GM23248 (cell line): ENCODE measurements around the gene PLCL2. TPM values are rescaled to one million over a fixed set of nuclear protein-coding genes. Genes with fewer than 3 reads are reported as not detected.

ENCODE experiments used
- DNase-seq: peaks from one replicate; pipeline ENCODE4 v3.0.0-alpha.2; 2015
- H2AFZ ChIP-seq: fragments of 200-600 bp; sonication (generic); 2 replicates; pipeline ENCODE4 v1.6.1; 2016; ENCODE audit warnings: antibody characterized with exemption
- H3F3A ChIP-seq: fragments of 200-600 bp; sonication (generic); 2 replicates; pipeline ENCODE4 v1.6.1; 2016; ENCODE audit warnings: mild to moderate bottlenecking, antibody characterized with exemption, mixed run types; ENCODE audit not compliant: insufficient read depth
- H3K27ac ChIP-seq: fragments of 200-600 bp; sonication (generic); 2 replicates; pipeline ENCODE4 v1.5.1; 2016; ENCODE audit warnings: mild to moderate bottlenecking
- H3K27me3 ChIP-seq: fragments of 200-600 bp; sonication (generic); replicated peaks from 2 replicates; pipeline ENCODE4 v1.6.1; 2016; ENCODE audit warnings: mild to moderate bottlenecking; ENCODE audit not compliant: insufficient read depth
- H3K36me3 ChIP-seq: fragments of 200-600 bp; sonication (generic); 2 replicates; pipeline ENCODE4 v1.6.1; 2016; ENCODE audit warnings: low read depth, mild to moderate bottlenecking
- H3K4me1 ChIP-seq: fragments of 200-600 bp; sonication (generic); 2 replicates; pipeline ENCODE4 v1.6.1; 2016; ENCODE audit warnings: mild to moderate bottlenecking; ENCODE audit not compliant: insufficient read depth
- H3K4me2 ChIP-seq: fragments of 200-600 bp; sonication (generic); one replicate; pipeline ENCODE4 v1.6.1; 2016; ENCODE audit warnings: mild to moderate bottlenecking; ENCODE audit not compliant: unreplicated experiment
- H3K4me3 ChIP-seq: fragments of 200-600 bp; sonication (generic); 2 replicates; pipeline ENCODE4 v1.5.1; 2016; ENCODE audit warnings: mild to moderate bottlenecking
- H3K79me2 ChIP-seq: fragments of 200-600 bp; sonication (generic); 2 replicates; pipeline ENCODE4 v1.6.1; 2016; ENCODE audit warnings: mild to moderate bottlenecking; ENCODE audit not compliant: insufficient read depth
- H3K9ac ChIP-seq: fragments of 200-600 bp; sonication (generic); 2 replicates; pipeline ENCODE4 v1.6.1; 2016; ENCODE audit warnings: mild to moderate bottlenecking
- H3K9me2 ChIP-seq: fragments of 200-600 bp; sonication (generic); 2 replicates; pipeline ENCODE4 v1.6.1; 2016; ENCODE audit warnings: mixed run types, mild to moderate bottlenecking, moderate library complexity; ENCODE audit not compliant: insufficient read depth
- H3K9me3 ChIP-seq: fragments of 200-600 bp; sonication (generic); one replicate; pipeline ENCODE4 v1.6.1; 2017; ENCODE audit warnings: low read depth
- H4K20me1 ChIP-seq: fragments of 200-600 bp; sonication (generic); 2 replicates; pipeline ENCODE4 v1.6.0; 2016; ENCODE audit not compliant: insufficient read depth
- EZH2 ChIP-seq: fragments of 200-600 bp; sonication (generic); IDR thresholded peaks from 2 replicates; pipeline ENCODE4 v1.6.1; 2018; ENCODE audit warnings: antibody characterized with exemption, mild to moderate bottlenecking; ENCODE audit not compliant: insufficient read depth, poor library complexity, severe bottlenecking
- EZH2phosphoT487 ChIP-seq: fragments of 200-600 bp; sonication (generic); IDR thresholded peaks from 2 replicates; pipeline ENCODE4 v1.6.1; 2018; ENCODE audit warnings: antibody characterized with exemption, moderate library complexity, mild to moderate bottlenecking, low read depth; ENCODE audit not compliant: insufficient read depth
- WGBS, 2 experiments: methylation state at CpG; one replicate each; pipeline ENCODE4 v1.1.6; 2015 to 2017; ENCODE audit warnings: low lambda C conversion rate in 2 of 2, low coverage in 1 of 2; ENCODE audit errors: missing lambda C conversion rate in 2 of 2; 5-methylcytosine and 5-hydroxymethylcytosine counted together
- in situ Hi-C: fragments of 300-500 bp; cut with MboI; formaldehyde crosslinking; loops from 2 replicates; pipeline ENCODE4 v1.15.0; 2020
- polyA plus RNA-seq: library from polyadenylated mRNA; unstranded; fragments of >200 nt; fragmentation: Nextera tagmentation; extraction: Ambion mirVana; gene quantifications from 2 replicates; pipeline ENCODE4 v1.2.1, GENCODE V29; 2016
- total RNA-seq: library from RNA; depleted of rRNA; stranded (reverse); fragments of >200 nt; shearing (Covaris generic); gene quantifications from 2 replicates; pipeline ENCODE4 v1.2.3, GENCODE V29; 2014

The PLCL2 gene
- total and polyA plus RNA-seq, 2 experiments from 2014 or later: 1.4 to 5.1 TPM

GRCh38 chr3:17025594-17026139 lies 140.9 kb downstream of the PLCL2 start:
- Histone ChIP-seq H3K27ac (no peak overlapping the region), H3F3A (no peaks in the 10 kb centered on the region), H2AFZ (no peak overlapping the region), H3K79me2 (no peaks in the 10 kb centered on the region), H3K9me3 (no peaks in the 10 kb centered on the region), H3K4me2 (no peak overlapping the region), H3K27me3 (no peaks in the 10 kb centered on the region), H3K4me1 (peaks cover 2% of the 10 kb centered on the region), H3K9me2 (no peaks in the 10 kb centered on the region), H3K9ac (no peak overlapping the region), H3K36me3 (no peaks in the 10 kb centered on the region), H4K20me1 (no peaks in the 10 kb centered on the region), H3K4me3 (no peak overlapping the region)
- DNase-seq: no peak
- WGBS, 2 experiments: 95 to 97% methylated on average over 5 of the region's 5 CpGs
- in situ Hi-C loops: loop anchor here (25.0 kb wide), 1 partner anchor 738 kb away; no protein-coding TSS in a partner anchor
- no peak for TF ChIP-seq EZH2phosphoT487
- TF ChIP-seq EZH2: no peak

GRCh38 chr3:17027318-17027717 lies 142.6 kb downstream of the PLCL2 start:
- DNase-seq: no peak

GRCh38 chr3:17028363-17028762 lies 143.6 kb downstream of the PLCL2 start:
- no peaks in the 10 kb centered on the region for H3K9me3 ChIP-seq
- H3F3A ChIP-seq: no peaks in the 10 kb centered on the region
- TF ChIP-seq EZH2 (no peak), EZH2phosphoT487 (no peak)
- no peaks in the 10 kb centered on the region for H3K79me2 ChIP-seq
- no peaks in the 10 kb centered on the region for H3K36me3 ChIP-seq
- in situ Hi-C loops: loop anchor here (25.0 kb wide), 1 partner anchor 741 kb away; no protein-coding TSS in a partner anchor
- H2AFZ ChIP-seq: no peak overlapping the region
- 89 to 90% methylated on average over 4 of the region's 4 CpGs for WGBS, 2 experiments
- no peaks in the 10 kb centered on the region for H3K27me3 ChIP-seq
- no peak overlapping the region for H3K4me2 ChIP-seq
- no peak overlapping the region for H3K27ac ChIP-seq
- no peak overlapping the region for H3K4me3 ChIP-seq
- peaks cover 11% of the 10 kb centered on the region for H3K4me1 ChIP-seq
- H4K20me1 ChIP-seq: no peaks in the 10 kb centered on the region
- H3K9me2 ChIP-seq: no peaks in the 10 kb centered on the region
- DNase-seq: no peak
- H3K9ac ChIP-seq: no peak overlapping the region

More at GRCh38 chr3:17027318-17027717, 142.6 kb downstream of the PLCL2 start:
- Histone ChIP-seq H3K4me2 (no peak overlapping the region), H2AFZ (no peak overlapping the region), H3K36me3 (no peaks in the 10 kb centered on the region), H3K9ac (no peak overlapping the region), H3K4me1 (peaks cover 8% of the 10 kb centered on the region), H3K27me3 (no peaks in the 10 kb centered on the region), H3F3A (no peaks in the 10 kb centered on the region), H4K20me1 (no peaks in the 10 kb centered on the region), H3K9me2 (no peaks in the 10 kb centered on the region), H3K27ac (no peak overlapping the region), H3K79me2 (no peaks in the 10 kb centered on the region), H3K4me3 (no peak overlapping the region), H3K9me3 (no peaks in the 10 kb centered on the region)
- TF ChIP-seq EZH2phosphoT487: no peak
- TF ChIP-seq EZH2: no peak
- 89 to 100% methylated on average over 1 of the region's 1 CpG for WGBS, 2 experiments
- in situ Hi-C loops: loop anchor here (25.0 kb wide), 1 partner anchor 740 kb away; no protein-coding TSS in a partner anchor

- no peak overlapping the region for H2AFZ ChIP-seq
- H3K4me2 ChIP-seq: no peak overlapping the region
- no peaks in the 10 kb centered on the region for H4K20me1 ChIP-seq
- TF ChIP-seq EZH2phosphoT487 (no peak), EZH2 (no peak)
- no peak overlapping the region for H3K27ac ChIP-seq
- H3K36me3 ChIP-seq: no peaks in the 10 kb centered on the region
- WGBS, 2 experiments: 62 to 63% methylated on average over 3 of the region's 3 CpGs
- H3K79me2 ChIP-seq: no peaks in the 10 kb centered on the region
- H3F3A ChIP-seq: no peaks in the 10 kb centered on the region
- peaks cover 18% of the 10 kb centered on the region for H3K4me1 ChIP-seq
- no peaks in the 10 kb centered on the region for H3K9me2 ChIP-seq
- H3K9ac ChIP-seq: no peak overlapping the region
- DNase-seq: no peak
- in situ Hi-C loops: loop anchor here (10.0 to 25.0 kb wide), 2 partner anchors 426 to 743 kb away; partner anchors contain the start of gene DAZL
- H3K4me3 ChIP-seq: no peak overlapping the region
- no peaks in the 10 kb centered on the region for H3K9me3 ChIP-seq
- no peaks in the 10 kb centered on the region for H3K27me3 ChIP-seq
These were observed 145.7 kb downstream of the PLCL2 start for GRCh38 chr3:17030438-17030837.
